ENCODE results near the gene E2F6.

Gene E2F6

GRCh38 chr2:11412449-11412810, 53.5 kb downstream of the E2F6 start:
- in situ Hi-C loops (cut with HindIII; ENCODE audit: low pct_ligation_motif_present, low sequenced_read_pairs) = no loop called here
- H3K36me3 ChIP-seq (replicated peaks) = no peaks in the 10 kb centered on the region
- no peak overlapping the region for H3K27ac ChIP-seq
- no peak for DNase-seq
- no peak overlapping the region for H3K4me3 ChIP-seq (ENCODE audit: low read depth, low read length)
- no peak for TF ChIP-seq CTCF (IDR thresholded peaks at IDR 0.05; ENCODE audit: low read depth, low read length, missing control alignments)
- H3K27me3 ChIP-seq (replicated peaks) = no peaks in the 10 kb centered on the region

GRCh38 chr2:11411768-11412448, 54.1 kb downstream of the E2F6 start:
- peak; percentile 88 for TF ChIP-seq CTCF (IDR thresholded peaks at IDR 0.05; ENCODE audit: low read depth, low read length, missing control alignments)
- in situ Hi-C loops (cut with HindIII; ENCODE audit: low pct_ligation_motif_present, low sequenced_read_pairs) = no loop called here
- H3K4me3 ChIP-seq (ENCODE audit: low read depth, low read length) = no peak overlapping the region
- no peak overlapping the region for H3K27ac ChIP-seq
- no peaks in the 10 kb centered on the region for H3K27me3 ChIP-seq (replicated peaks)
- DNase-seq = peak; percentile 43
- H3K36me3 ChIP-seq (replicated peaks) = no peaks in the 10 kb centered on the region

- no peak overlapping the region for H3K4me3 ChIP-seq (ENCODE audit: low read depth, low read length)
- H3K36me3 ChIP-seq (replicated peaks) = no peaks in the 10 kb centered on the region
- no peak for DNase-seq
- TF ChIP-seq CTCF (IDR thresholded peaks at IDR 0.05; ENCODE audit: low read depth, low read length, missing control alignments) = no peak
- H3K27me3 ChIP-seq (replicated peaks) = no peaks in the 10 kb centered on the region
- H3K27ac ChIP-seq = no peak overlapping the region
- in situ Hi-C loops (cut with HindIII; ENCODE audit: low pct_ligation_motif_present, low sequenced_read_pairs) = no loop called here
Measured at GRCh38 chr2:11411244-11411643, 54.7 kb downstream of the E2F6 start.

- no peak for DNase-seq
- in situ Hi-C loops (cut with HindIII; ENCODE audit: low pct_ligation_motif_present, low sequenced_read_pairs) = no loop called here
- no peak for TF ChIP-seq CTCF (IDR thresholded peaks at IDR 0.05; ENCODE audit: low read depth, low read length, missing control alignments)
- Histone ChIP-seq H3K27ac (no peak overlapping the region), H3K36me3 (replicated peaks) (no peaks in the 10 kb centered on the region), H3K27me3 (replicated peaks) (no peaks in the 10 kb centered on the region), H3K4me3 (ENCODE audit: low read depth, low read length) (no peak overlapping the region)
Measured at GRCh38 chr2:11410101-11410500, 55.9 kb downstream of the E2F6 start.

- Histone ChIP-seq H3K4me3 (ENCODE audit: low read depth, low read length) (no peak overlapping the region), H3K27me3 (replicated peaks) (no peaks in the 10 kb centered on the region), H3K36me3 (replicated peaks) (no peaks in the 10 kb centered on the region), H3K27ac (no peak overlapping the region)
- TF ChIP-seq CTCF (IDR thresholded peaks at IDR 0.05; ENCODE audit: low read depth, low read length, missing control alignments) = no peak
- no peak for DNase-seq
- in situ Hi-C loops (cut with HindIII; ENCODE audit: low pct_ligation_motif_present, low sequenced_read_pairs) = no loop called here
Measured at GRCh38 chr2:11409572-11409959, 56.4 kb downstream of the E2F6 start.

- no peaks in the 10 kb centered on the region for H3K36me3 ChIP-seq (replicated peaks)
- TF ChIP-seq CTCF (IDR thresholded peaks at IDR 0.05; ENCODE audit: low read depth, low read length, missing control alignments) = no peak
- H3K4me3 ChIP-seq (ENCODE audit: low read depth, low read length) = no peak overlapping the region
- no peaks in the 10 kb centered on the region for H3K27me3 ChIP-seq (replicated peaks)
- H3K27ac ChIP-seq = no peak overlapping the region
- in situ Hi-C loops (cut with HindIII; ENCODE audit: low pct_ligation_motif_present, low sequenced_read_pairs) = no loop called here
- DNase-seq = no peak
Measured at GRCh38 chr2:11408959-11409571, 56.9 kb downstream of the E2F6 start.
